ENCODE data around the gene CDKAL1. TPM values are rescaled to one million over a fixed set of nuclear protein-coding genes. Genes with fewer than 3 reads are reported as not detected.

CDKAL1 gene
- total RNA-seq, 1 experiment from 2014 or later: 6.5 TPM

DNA sequence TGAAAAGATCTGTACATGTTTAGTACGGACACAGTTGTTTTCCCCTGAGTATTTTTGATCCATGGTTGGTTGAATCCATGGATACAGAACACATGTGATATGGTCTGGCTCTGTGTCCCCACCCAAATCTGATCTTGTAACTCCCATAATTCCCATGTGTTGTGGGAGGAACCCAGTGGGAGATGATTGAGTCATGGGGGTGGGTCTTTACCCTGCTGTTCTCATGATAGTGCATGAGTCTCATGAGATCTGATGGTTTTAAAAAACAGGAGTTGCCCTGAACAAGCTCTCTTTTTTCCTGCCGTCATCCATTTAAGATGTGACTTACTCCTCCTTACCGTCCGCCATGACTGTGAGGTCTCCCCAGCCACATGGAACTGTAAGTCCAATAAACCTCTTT is 139.2 kb downstream of the CDKAL1 start:
- Histone ChIP-seq H3K4me3 (no peak overlapping the region), H3K27me3 (no peaks in the 10 kb centered on the region), H3K36me3 (no peaks in the 10 kb centered on the region), H3K9me3 (no peaks in the 10 kb centered on the region)
- DNase-seq: no peak

- Histone ChIP-seq H3K4me3 (no peak overlapping the region), H3K27me3 (no peaks in the 10 kb centered on the region), H3K9me3 (no peaks in the 10 kb centered on the region), H3K36me3 (no peaks in the 10 kb centered on the region)
- DNase-seq: no peak
Measured at GRCh38 chr6:20674664-20675063, 140.4 kb downstream of the CDKAL1 start.

DNA sequence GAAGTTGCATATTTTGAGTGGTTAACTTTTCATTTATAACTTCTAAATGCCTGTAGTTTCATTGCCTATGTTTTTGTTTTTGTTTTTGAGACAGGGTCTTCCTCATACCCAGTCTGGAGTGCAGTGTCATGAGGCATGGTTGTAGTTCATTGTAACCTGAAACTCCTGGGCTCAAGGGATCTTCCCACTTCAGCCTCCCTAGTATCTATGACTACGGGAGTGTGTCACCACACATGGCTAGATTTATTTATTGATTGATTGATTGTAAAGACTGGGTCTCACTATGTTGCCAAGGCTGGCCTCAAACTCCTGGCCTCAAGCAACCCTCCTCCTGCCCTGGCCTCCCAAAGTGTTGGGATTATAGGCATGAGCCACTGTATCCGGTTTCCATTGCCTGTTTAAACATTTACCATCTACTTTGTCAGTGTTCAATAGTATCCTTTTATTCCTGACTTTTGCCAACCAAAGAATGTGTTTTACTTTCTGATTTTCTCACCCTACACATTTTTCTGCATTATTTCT is 144.6 kb downstream of the CDKAL1 start:
- Histone ChIP-seq H3K27me3 (no peaks in the 10 kb centered on the region), H3K9me3 (no peaks in the 10 kb centered on the region), H3K36me3 (no peaks in the 10 kb centered on the region), H3K4me3 (no peak overlapping the region)
- no peak for DNase-seq

DNA sequence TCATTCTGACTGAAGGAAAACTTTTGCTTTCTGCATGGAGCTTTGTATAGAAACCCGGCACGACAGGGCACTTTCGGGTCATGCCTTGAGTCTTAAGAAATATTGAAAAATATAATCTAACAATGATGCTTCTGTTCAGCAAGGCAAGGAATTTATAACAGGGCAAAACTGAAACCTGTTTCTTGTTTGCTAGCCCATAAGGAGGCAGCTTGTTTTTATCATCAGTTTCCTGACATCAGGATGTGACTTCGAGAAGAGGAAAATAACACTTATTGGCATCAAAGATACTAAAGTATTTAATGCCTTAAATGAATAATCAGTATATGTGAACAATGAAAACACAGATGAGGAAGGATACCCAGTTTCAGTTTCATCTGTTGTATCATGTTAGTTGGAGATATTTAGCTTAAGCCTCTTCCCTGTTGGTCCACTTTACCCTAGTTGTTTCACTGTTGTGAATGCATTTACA is 146.5 kb downstream of the CDKAL1 start:
- no peak for DNase-seq
- H3K36me3 ChIP-seq: no peaks in the 10 kb centered on the region
- no peak overlapping the region for H3K4me3 ChIP-seq
- H3K9me3 ChIP-seq: no peaks in the 10 kb centered on the region
- no peaks in the 10 kb centered on the region for H3K27me3 ChIP-seq

DNA sequence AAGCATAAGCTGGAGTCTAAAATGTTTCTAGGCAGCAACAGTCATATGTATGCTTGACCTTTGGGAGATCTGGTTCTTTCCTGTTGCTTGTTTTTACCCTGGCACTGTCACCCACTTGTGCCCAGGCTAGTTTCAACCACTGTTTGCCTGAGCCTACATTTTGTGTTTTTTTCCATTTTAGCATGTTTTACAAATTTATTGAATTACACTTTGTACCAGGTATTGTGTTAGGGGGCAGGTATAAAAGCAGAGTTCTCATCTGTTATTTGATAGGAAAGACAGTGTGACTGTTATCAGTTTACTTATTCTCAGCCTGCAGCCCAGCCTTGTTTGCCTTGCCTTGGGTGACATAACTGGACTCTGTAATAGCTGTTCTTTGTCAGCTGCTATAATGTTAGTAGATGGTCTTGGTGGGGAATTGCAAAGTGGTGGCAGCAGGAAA is 147.0 kb downstream of the CDKAL1 start:
- no peak for DNase-seq
- H3K27me3 ChIP-seq: no peaks in the 10 kb centered on the region
- H3K4me3 ChIP-seq: no peak overlapping the region
- no peaks in the 10 kb centered on the region for H3K9me3 ChIP-seq
- no peaks in the 10 kb centered on the region for H3K36me3 ChIP-seq

GRCh38 chr6:20684474-20684873 is 150.2 kb downstream of the CDKAL1 start:
- H3K27me3 ChIP-seq: no peaks in the 10 kb centered on the region
- no peaks in the 10 kb centered on the region for H3K36me3 ChIP-seq
- H3K9me3 ChIP-seq: no peaks in the 10 kb centered on the region
- no peak for DNase-seq
- no peak overlapping the region for H3K4me3 ChIP-seq

- H3K9me3 ChIP-seq: no peaks in the 10 kb centered on the region
- H3K4me3 ChIP-seq: no peak overlapping the region
- H3K36me3 ChIP-seq: no peaks in the 10 kb centered on the region
- DNase-seq: no peak
- no peaks in the 10 kb centered on the region for H3K27me3 ChIP-seq
Measured at GRCh38 chr6:20686142-20686541, 151.9 kb downstream of the CDKAL1 start.

DNA sequence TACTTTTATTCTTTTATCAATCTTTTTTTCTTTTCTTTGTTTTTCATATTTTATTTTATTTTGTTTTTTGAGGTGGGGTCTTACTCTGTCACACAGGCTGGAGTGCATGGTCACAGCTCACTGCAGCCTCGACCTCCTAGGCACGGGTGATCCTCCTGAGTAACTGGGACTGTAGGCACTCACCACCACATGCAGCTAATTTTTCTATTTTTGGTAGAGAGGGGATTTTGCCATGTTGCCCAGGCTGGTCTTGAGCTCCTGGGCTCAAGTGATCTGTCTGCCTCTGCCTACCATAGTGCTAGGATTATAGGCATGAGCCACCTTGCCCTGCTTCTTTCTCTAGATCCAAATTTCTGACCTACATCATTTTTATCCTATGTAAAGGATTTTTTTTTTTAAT is 153.2 kb downstream of the CDKAL1 start:
- DNase-seq: no peak
- Histone ChIP-seq H3K27me3 (no peaks in the 10 kb centered on the region), H3K36me3 (no peaks in the 10 kb centered on the region), H3K4me3 (no peak overlapping the region), H3K9me3 (no peaks in the 10 kb centered on the region)

- no peaks in the 10 kb centered on the region for H3K36me3 ChIP-seq
- H3K9me3 ChIP-seq: no peaks in the 10 kb centered on the region
- H3K27me3 ChIP-seq: no peaks in the 10 kb centered on the region
- DNase-seq: no peak
- no peak overlapping the region for H3K4me3 ChIP-seq
Measured at GRCh38 chr6:20688710-20689500, 154.6 kb downstream of the CDKAL1 start.

DNA sequence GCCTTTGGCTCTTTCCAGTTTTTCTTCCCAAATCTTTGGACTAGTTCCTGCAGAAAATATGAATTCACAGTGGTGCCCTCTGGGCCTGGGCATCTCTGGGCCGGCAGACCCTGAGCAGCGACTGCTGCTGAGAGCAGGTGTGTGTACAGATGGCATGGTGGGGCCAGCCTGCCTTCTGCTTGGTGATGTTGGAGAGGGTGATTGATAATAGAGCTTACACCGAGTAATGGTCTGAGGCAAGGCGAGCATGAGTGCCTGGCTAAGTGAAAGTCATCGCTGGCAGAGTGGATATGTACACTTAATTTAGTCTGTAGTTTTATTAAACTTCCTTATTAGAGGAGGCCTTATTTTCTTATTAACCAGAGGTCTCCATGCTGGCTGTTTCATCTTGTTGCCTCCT is 156.9 kb downstream of the CDKAL1 start:
- no peak for DNase-seq
- Histone ChIP-seq H3K27me3 (no peaks in the 10 kb centered on the region), H3K4me3 (no peak overlapping the region), H3K36me3 (no peaks in the 10 kb centered on the region), H3K9me3 (no peaks in the 10 kb centered on the region)

GRCh38 chr6:20692023-20692422 is 157.8 kb downstream of the CDKAL1 start:
- Histone ChIP-seq H3K9me3 (no peaks in the 10 kb centered on the region), H3K36me3 (no peaks in the 10 kb centered on the region), H3K4me3 (no peak overlapping the region), H3K27me3 (no peaks in the 10 kb centered on the region)
- DNase-seq: no peak

- H3K36me3 ChIP-seq: no peaks in the 10 kb centered on the region
- peak; percentile 9 for DNase-seq
- H3K9me3 ChIP-seq: no peaks in the 10 kb centered on the region
Measured at GRCh38 chr6:20693466-20694063, 159.3 kb downstream of the CDKAL1 start.

GRCh38 chr6:20696676-20697075 is 162.4 kb downstream of the CDKAL1 start:
- Histone ChIP-seq H3K27me3 (no peaks in the 10 kb centered on the region), H3K4me3 (no peak overlapping the region), H3K36me3 (no peaks in the 10 kb centered on the region), H3K9me3 (no peaks in the 10 kb centered on the region)
- DNase-seq: no peak

More at GRCh38 chr6:20693466-20694063, 159.3 kb downstream of the CDKAL1 start:
- H3K4me3 ChIP-seq: no peak overlapping the region
- no peaks in the 10 kb centered on the region for H3K27me3 ChIP-seq

GRCh38 chr6:20698675-20699074 is 164.4 kb downstream of the CDKAL1 start:
- no peaks in the 10 kb centered on the region for H3K9me3 ChIP-seq
- no peaks in the 10 kb centered on the region for H3K36me3 ChIP-seq
- no peak overlapping the region for H3K4me3 ChIP-seq
- H3K27me3 ChIP-seq: no peaks in the 10 kb centered on the region
- no peak for DNase-seq

DNA sequence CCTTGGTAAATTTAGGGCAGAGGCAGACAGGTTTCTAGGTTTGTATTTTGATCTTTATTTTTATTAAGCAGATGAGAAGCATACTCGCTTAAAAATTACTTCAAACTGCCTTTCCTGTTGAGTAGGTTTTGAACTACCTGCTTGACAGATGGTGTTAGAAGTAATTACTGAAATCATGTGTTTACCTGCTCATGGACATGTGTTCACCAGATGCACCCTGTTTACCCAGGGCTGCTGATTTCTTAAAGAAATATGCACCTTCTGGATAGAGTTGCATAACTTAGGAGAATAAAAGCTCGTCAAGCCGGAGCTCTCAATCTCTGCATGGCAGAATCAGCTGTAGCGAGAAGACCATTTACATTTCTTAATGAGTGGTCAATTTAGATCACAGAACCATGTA is 165.1 kb downstream of the CDKAL1 start:
- Histone ChIP-seq H3K4me3 (no peak overlapping the region), H3K9me3 (no peaks in the 10 kb centered on the region), H3K36me3 (no peaks in the 10 kb centered on the region), H3K27me3 (no peaks in the 10 kb centered on the region)
- DNase-seq: no peak

GRCh38 chr6:20700375-20700774 is 166.1 kb downstream of the CDKAL1 start:
- Histone ChIP-seq H3K9me3 (no peaks in the 10 kb centered on the region), H3K4me3 (no peak overlapping the region), H3K36me3 (no peaks in the 10 kb centered on the region), H3K27me3 (no peaks in the 10 kb centered on the region)
- no peak for DNase-seq

DNA sequence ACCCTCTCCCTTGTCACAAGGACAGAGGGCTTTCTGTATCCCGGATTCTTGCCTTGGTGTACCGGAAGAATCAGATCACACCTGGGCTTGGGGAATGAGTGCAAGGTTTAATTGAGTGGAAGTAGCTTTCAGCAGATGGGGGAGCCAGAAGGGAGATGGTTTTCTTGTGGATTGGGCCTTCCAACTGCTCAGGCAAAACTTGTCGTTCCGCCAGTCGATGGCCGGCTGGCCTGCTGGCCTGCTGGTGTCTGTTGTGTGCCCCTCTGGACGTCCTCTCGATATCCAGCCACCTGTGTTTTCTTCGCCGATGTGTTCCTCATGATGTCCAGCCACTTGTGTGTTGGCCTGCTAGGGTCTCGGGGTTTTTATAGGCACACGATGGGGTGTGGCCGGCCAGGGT is 168.1 kb downstream of the CDKAL1 start:
- Histone ChIP-seq H3K4me3 (no peak overlapping the region), H3K9me3 (no peaks in the 10 kb centered on the region), H3K36me3 (no peaks in the 10 kb centered on the region), H3K27me3 (no peaks in the 10 kb centered on the region)
- DNase-seq: no peak

GRCh38 chr6:20703049-20703448 is 168.8 kb downstream of the CDKAL1 start:
- no peak for DNase-seq
- no peaks in the 10 kb centered on the region for H3K9me3 ChIP-seq
- H3K4me3 ChIP-seq: no peak overlapping the region
- H3K36me3 ChIP-seq: no peaks in the 10 kb centered on the region
- no peaks in the 10 kb centered on the region for H3K27me3 ChIP-seq
